SJSA1 (cell line): ENCODE measurements around the gene RBM42. TPM values are rescaled to one million over a fixed set of nuclear protein-coding genes. Genes with fewer than 3 reads are reported as not detected.
A peak's percentile ranks its signal among the peaks of the same experiment; 100 is the strongest.
"Not testable (repeated sequence)": the region's sequence is repeated elsewhere in the genome, so short reads cannot be mapped to it uniquely, and the experiment has no call there.

Experiments
- DNase-seq, 2 experiments: peaks; one replicate each; pipeline ENCODE4 v3.0.0-alpha.2; 2015 to 2020; ENCODE audit warnings: low spot score in 2 of 2, low read depth in 1 of 2
- H3K27ac ChIP-seq: fragments of 250-450 bp; sonication (Bioruptor Pico); 2 replicates; pipeline ENCODE4 v1.5.1; 2020; ENCODE audit warnings: mild to moderate bottlenecking, moderate library complexity
- H3K27me3 ChIP-seq: fragments of 250-450 bp; sonication (Bioruptor Pico); replicated peaks from 2 replicates; pipeline ENCODE4 v1.5.1; 2020; ENCODE audit warnings: mild to moderate bottlenecking, moderate library complexity
- H3K36me3 ChIP-seq: fragments of 250-450 bp; sonication (Bioruptor Pico); 2 replicates; pipeline ENCODE4 v1.5.1; 2020; ENCODE audit warnings: mild to moderate bottlenecking
- H3K4me1 ChIP-seq: fragments of 250-450 bp; sonication (Bioruptor Pico); replicated peaks from 2 replicates; pipeline ENCODE4 v1.6.1; 2021; ENCODE audit warnings: mild to moderate bottlenecking
- H3K4me3 ChIP-seq: fragments of 250-450 bp; sonication (Bioruptor Pico); 2 replicates; pipeline ENCODE4 v1.5.1; 2020; ENCODE audit warnings: mild to moderate bottlenecking
- H3K9me3 ChIP-seq: fragments of 250-450 bp; sonication (Bioruptor Pico); replicated peaks from 2 replicates; pipeline ENCODE4 v1.5.1; 2020; ENCODE audit warnings: mild to moderate bottlenecking
- total RNA-seq: library from RNA; depleted of rRNA; stranded (reverse); fragments of >200 nt; shearing (Covaris generic); gene quantifications from 2 replicates; pipeline ENCODE4 v1.2.3, GENCODE V29; 2014

Gene RBM42
- total RNA-seq, 1 experiment from 2014 or later, result 106 TPM

- peak; percentile 92 to 95 for DNase-seq
- Histone ChIP-seq H3K9me3 (no peaks in the 10 kb centered on the region), H3K4me1 (peaks cover 41% of the 10 kb centered on the region), H3K36me3 (peaks cover 32% of the 10 kb centered on the region), H3K4me3 (peak within 1 kb of the TSS; percentile 70), H3K27ac (peak within 1 kb of the TSS; percentile 53), H3K27me3 (no peaks in the 10 kb centered on the region)
These were observed 19.5 kb downstream of the RBM42 start, which contains the start of gene COX6B1 for GRCh38 chr19:35648017-35648961. Gene COX6B1 (plus strand): TSS chr19:35648323. CDS start chr19:35651244, 2,921 bp downstream.

GRCh38 chr19:35650581-35650980 is 21.7 kb downstream of the RBM42 start:
- no peak for DNase-seq
- peaks cover 19% of the 10 kb centered on the region for H3K4me1 ChIP-seq
- H3K4me3 ChIP-seq, result no peak overlapping the region
- H3K27me3 ChIP-seq, result no peaks in the 10 kb centered on the region
- peaks cover 51% of the 10 kb centered on the region for H3K36me3 ChIP-seq
- no peaks in the 10 kb centered on the region for H3K9me3 ChIP-seq
- no peak overlapping the region for H3K27ac ChIP-seq

GRCh38 chr19:35654828-35655227 is 26.0 kb downstream of the RBM42 start:
- H3K9me3 ChIP-seq, result not testable (repeated sequence)
- H3K36me3 ChIP-seq, result peaks cover 74% of the 10 kb centered on the region

GRCh38 chr19:35655600-35655999 is 26.8 kb downstream of the RBM42 start:
- H3K27ac ChIP-seq, result no peak overlapping the region
- peaks cover 76% of the 10 kb centered on the region for H3K36me3 ChIP-seq
- H3K4me3 ChIP-seq, result no peak overlapping the region
- no peaks in the 10 kb centered on the region for H3K27me3 ChIP-seq
- H3K9me3 ChIP-seq, result no peaks in the 10 kb centered on the region
- no peak for DNase-seq
- H3K4me1 ChIP-seq, result no peaks in the 10 kb centered on the region

More at GRCh38 chr19:35654828-35655227, 26.0 kb downstream of the RBM42 start:
- not testable (repeated sequence) for H3K4me1 ChIP-seq, H3K27ac ChIP-seq, H3K4me3 ChIP-seq, DNase-seq, H3K27me3 ChIP-seq

GRCh38 chr19:35656700-35657099 is 27.9 kb downstream of the RBM42 start:
- no peak for DNase-seq
- Histone ChIP-seq H3K36me3 (peaks cover 68% of the 10 kb centered on the region), H3K27me3 (no peaks in the 10 kb centered on the region), H3K27ac (no peak overlapping the region), H3K4me1 (no peaks in the 10 kb centered on the region), H3K4me3 (no peak overlapping the region), H3K9me3 (no peaks in the 10 kb centered on the region)

GRCh38 chr19:35657904-35658700 is 29.3 kb downstream of the RBM42 start:
- Histone ChIP-seq H3K27me3 (no peaks in the 10 kb centered on the region), H3K36me3 (peaks cover 67% of the 10 kb centered on the region), H3K27ac (no peak overlapping the region), H3K4me3 (no peak overlapping the region), H3K9me3 (no peaks in the 10 kb centered on the region), H3K4me1 (no peaks in the 10 kb centered on the region)
- DNase-seq, result no peak

- Histone ChIP-seq H3K4me3 (no peak overlapping the region), H3K27ac (no peak overlapping the region), H3K27me3 (no peaks in the 10 kb centered on the region), H3K9me3 (no peaks in the 10 kb centered on the region), H3K4me1 (no peaks in the 10 kb centered on the region), H3K36me3 (peaks cover 55% of the 10 kb centered on the region)
- DNase-seq, result no peak
These were observed 33.1 kb downstream of the RBM42 start for GRCh38 chr19:35661995-35662340.

GRCh38 chr19:35663981-35664380 is 35.1 kb downstream of the RBM42 start:
- Histone ChIP-seq H3K4me3 (no peak overlapping the region), H3K27ac (no peak overlapping the region), H3K4me1 (no peaks in the 10 kb centered on the region), H3K27me3 (no peaks in the 10 kb centered on the region), H3K9me3 (no peaks in the 10 kb centered on the region), H3K36me3 (peaks cover 41% of the 10 kb centered on the region)
- DNase-seq, result no peak

- Histone ChIP-seq H3K27me3 (no peaks in the 10 kb centered on the region), H3K4me1 (no peaks in the 10 kb centered on the region), H3K9me3 (no peaks in the 10 kb centered on the region), H3K27ac (no peak overlapping the region), H3K4me3 (no peak overlapping the region), H3K36me3 (peaks cover 32% of the 10 kb centered on the region)
- DNase-seq, result no peak
These were observed 36.3 kb downstream of the RBM42 start for GRCh38 chr19:35665157-35665556.

GRCh38 chr19:35665604-35666003 is 36.8 kb downstream of the RBM42 start:
- Histone ChIP-seq H3K27ac (no peak overlapping the region), H3K4me1 (no peaks in the 10 kb centered on the region), H3K4me3 (no peak overlapping the region), H3K27me3 (no peaks in the 10 kb centered on the region), H3K9me3 (no peaks in the 10 kb centered on the region), H3K36me3 (peaks cover 28% of the 10 kb centered on the region)
- DNase-seq, result no peak

GRCh38 chr19:35666251-35666913 is 37.5 kb downstream of the RBM42 start, which contains the start of gene UPK1A:
Gene UPK1A (plus strand): TSS chr19:35666517. CDS start chr19:35666813, 296 bp downstream.
- no peaks in the 10 kb centered on the region for H3K4me1 ChIP-seq
- H3K27me3 ChIP-seq, result 0 out of 2 replicates have a peak, but pooled peaks cover 3% of the 10 kb centered on the region
- DNase-seq, result no peak
- H3K27ac ChIP-seq, result no peak within 1 kb of the TSS
- no peak within 1 kb of the TSS for H3K4me3 ChIP-seq
- no peaks in the 10 kb centered on the region for H3K9me3 ChIP-seq
- H3K36me3 ChIP-seq, result peaks cover 28% of the 10 kb centered on the region

- DNase-seq, result no peak
- Histone ChIP-seq H3K36me3 (peaks cover 10% of the 10 kb centered on the region), H3K27me3 (peaks cover 8% of the 10 kb centered on the region), H3K9me3 (no peaks in the 10 kb centered on the region), H3K4me1 (peaks cover 6% of the 10 kb centered on the region; the same call in 1 of the 2 replicates), H3K27ac (no peak overlapping the region), H3K4me3 (no peak overlapping the region)
These were observed 40.7 kb downstream of the RBM42 start for GRCh38 chr19:35669566-35669965.

GRCh38 chr19:35669974-35670373 is 41.1 kb downstream of the RBM42 start:
- DNase-seq, result no peak
- Histone ChIP-seq H3K27ac (no peak overlapping the region), H3K36me3 (peaks cover 7% of the 10 kb centered on the region), H3K9me3 (no peaks in the 10 kb centered on the region), H3K27me3 (peaks cover 8% of the 10 kb centered on the region), H3K4me1 (peaks cover 6% of the 10 kb centered on the region; the same call in 1 of the 2 replicates), H3K4me3 (no peak overlapping the region)
